Hepatocyte (in vitro differentiated cells): Measurements from ENCODE around the gene OSBPL2. TPM values are rescaled to one million over a fixed set of nuclear protein-coding genes. Genes with fewer than 3 reads are reported as not detected.

Source experiments
- DNase-seq: peaks from one replicate; pipeline ENCODE4 v3.0.0-alpha.2; 2016; ENCODE audit warnings: low spot score
- H2AFZ ChIP-seq: fragments of 200-600 bp; sonication (generic); 2 replicates; pipeline ENCODE4 v1.6.0; 2016; ENCODE audit warnings: antibody characterized with exemption, mild to moderate bottlenecking
- H3K27ac ChIP-seq: fragments of 200-600 bp; sonication (generic); 2 replicates; pipeline ENCODE4 v1.5.1; 2016; ENCODE audit warnings: mild to moderate bottlenecking
- H3K27me3 ChIP-seq: fragments of 200-600 bp; sonication (generic); 2 replicates; pipeline ENCODE4 v1.6.1; 2016
- H3K36me3 ChIP-seq: fragments of 200-600 bp; sonication (generic); replicated peaks from 2 replicates; pipeline ENCODE4 v1.5.1; 2016; ENCODE audit warnings: low read depth; ENCODE audit not compliant: insufficient read depth
- H3K4me1 ChIP-seq: fragments of 200-600 bp; sonication (generic); 2 replicates; pipeline ENCODE4 v1.5.1; 2016; ENCODE audit warnings: mild to moderate bottlenecking, moderate library complexity; ENCODE audit not compliant: insufficient read depth
- H3K4me2 ChIP-seq: fragments of 200-600 bp; sonication (generic); 2 replicates; pipeline ENCODE4 v1.6.0; 2016
- H3K4me3 ChIP-seq: fragments of 200-600 bp; sonication (generic); 2 replicates; pipeline ENCODE4 v1.5.1; 2016; ENCODE audit warnings: mild to moderate bottlenecking
- H3K79me2 ChIP-seq: fragments of 200-600 bp; sonication (generic); 2 replicates; pipeline ENCODE4 v1.6.0; 2017; ENCODE audit warnings: mild to moderate bottlenecking
- H3K9me2 ChIP-seq: fragments of 200-600 bp; sonication (generic); replicated peaks from 2 replicates; pipeline ENCODE4 v1.6.0; 2017; ENCODE audit warnings: mild to moderate bottlenecking; ENCODE audit not compliant: insufficient read depth
- H3K9me3 ChIP-seq: fragments of 200-600 bp; sonication (generic); 2 replicates; pipeline ENCODE4 v1.5.1; 2016; ENCODE audit warnings: low read depth, mild to moderate bottlenecking
- H4K20me1 ChIP-seq: fragments of 200-600 bp; sonication (generic); 2 replicates; pipeline ENCODE4 v1.6.0; 2016; ENCODE audit warnings: mild to moderate bottlenecking; ENCODE audit not compliant: insufficient read depth, poor library complexity, severe bottlenecking
- EZH2 ChIP-seq: fragments of 200-600 bp; sonication (generic); IDR thresholded peaks from 2 replicates; pipeline ENCODE4 v1.6.1; 2016; ENCODE audit warnings: antibody characterized with exemption, mild to moderate bottlenecking, borderline replicate concordance
- EZH2phosphoT487 ChIP-seq: fragments of 200-600 bp; sonication (generic); IDR thresholded peaks from one replicate; pipeline ENCODE4 v1.6.1; 2018; ENCODE audit warnings: antibody characterized with exemption, mild to moderate bottlenecking, low read depth, moderate library complexity; ENCODE audit not compliant: unreplicated experiment, severe bottlenecking
- WGBS: methylation state at CpG from one replicate; pipeline ENCODE4 v1.1.6; 2016; ENCODE audit warnings: low lambda C conversion rate; ENCODE audit errors: missing lambda C conversion rate; 5-methylcytosine and 5-hydroxymethylcytosine counted together
- polyA plus RNA-seq: library from polyadenylated mRNA; unstranded; fragments of >200 nt; fragmentation: Nextera tagmentation; extraction: Ambion mirVana; gene quantifications from 2 replicates; pipeline ENCODE4 v1.2.1, GENCODE V29; 2016
- total RNA-seq: library from RNA; depleted of rRNA; stranded (reverse); fragments of >200 nt; gene quantifications from 2 replicates; pipeline ENCODE4 v1.2.3, GENCODE V29; 2014
- TF ChIP-seq, protein P1 (sequence below): fragments of 200-600 bp; sonication (generic); IDR thresholded peaks from 2 replicates; pipeline ENCODE4 v1.5.1; 2016; ENCODE audit warnings: antibody characterized with exemption, mild to moderate bottlenecking; ENCODE audit not compliant: poor library complexity

Gene OSBPL2
- total and polyA plus RNA-seq, 2 experiments from 2014 or later, result 40.5 to 45.9 TPM

DNA sequence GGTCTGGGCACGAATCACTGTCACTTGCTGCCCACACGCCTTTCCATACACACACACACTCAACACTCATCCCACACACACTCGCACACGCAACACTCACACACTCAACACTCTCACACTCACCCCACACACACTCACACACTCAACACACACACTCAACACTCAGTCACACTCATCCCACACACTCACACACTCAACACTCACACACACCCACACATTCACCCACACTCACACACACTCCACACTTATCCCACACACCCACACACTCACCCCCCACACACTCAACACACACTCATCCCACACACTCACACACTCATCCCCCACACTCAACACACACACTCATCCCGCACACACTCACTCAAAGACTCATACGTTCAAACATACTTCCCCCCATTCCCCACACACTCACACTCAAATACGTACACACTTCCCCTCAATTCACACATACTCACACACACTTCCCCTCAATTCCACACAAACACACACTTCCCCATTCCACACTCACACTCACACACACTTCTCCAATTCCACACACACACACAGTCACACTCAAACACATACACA, 9.3 kb upstream of the OSBPL2 start:
- Histone ChIP-seq H3K4me3 (no peak overlapping the region), H3K79me2 (no peaks in the 10 kb centered on the region), H4K20me1 (no peaks in the 10 kb centered on the region), H2AFZ (no peak overlapping the region), H3K9me3 (no peaks in the 10 kb centered on the region), H3K27ac (no peak overlapping the region), H3K4me1 (no peaks in the 10 kb centered on the region), H3K36me3 (no peaks in the 10 kb centered on the region), H3K4me2 (no peak overlapping the region), H3K9me2 (no peaks in the 10 kb centered on the region), H3K27me3 (peaks cover 10% of the 10 kb centered on the region)
- no peak for DNase-seq
- TF ChIP-seq EZH2, result no peak
- no peak for TF ChIP-seq EZH2phosphoT487
- TF ChIP-seq, protein P1, sequence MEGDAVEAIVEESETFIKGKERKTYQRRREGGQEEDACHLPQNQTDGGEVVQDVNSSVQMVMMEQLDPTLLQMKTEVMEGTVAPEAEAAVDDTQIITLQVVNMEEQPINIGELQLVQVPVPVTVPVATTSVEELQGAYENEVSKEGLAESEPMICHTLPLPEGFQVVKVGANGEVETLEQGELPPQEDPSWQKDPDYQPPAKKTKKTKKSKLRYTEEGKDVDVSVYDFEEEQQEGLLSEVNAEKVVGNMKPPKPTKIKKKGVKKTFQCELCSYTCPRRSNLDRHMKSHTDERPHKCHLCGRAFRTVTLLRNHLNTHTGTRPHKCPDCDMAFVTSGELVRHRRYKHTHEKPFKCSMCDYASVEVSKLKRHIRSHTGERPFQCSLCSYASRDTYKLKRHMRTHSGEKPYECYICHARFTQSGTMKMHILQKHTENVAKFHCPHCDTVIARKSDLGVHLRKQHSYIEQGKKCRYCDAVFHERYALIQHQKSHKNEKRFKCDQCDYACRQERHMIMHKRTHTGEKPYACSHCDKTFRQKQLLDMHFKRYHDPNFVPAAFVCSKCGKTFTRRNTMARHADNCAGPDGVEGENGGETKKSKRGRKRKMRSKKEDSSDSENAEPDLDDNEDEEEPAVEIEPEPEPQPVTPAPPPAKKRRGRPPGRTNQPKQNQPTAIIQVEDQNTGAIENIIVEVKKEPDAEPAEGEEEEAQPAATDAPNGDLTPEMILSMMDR, result no peak
- 88% methylated on average over 7 of the region's 7 CpGs for WGBS

- no peaks in the 10 kb centered on the region for H4K20me1 ChIP-seq
- H3K27me3 ChIP-seq, result peaks cover 6% of the 10 kb centered on the region
- no peaks in the 10 kb centered on the region for H3K9me3 ChIP-seq
- H2AFZ ChIP-seq, result no peak overlapping the region
- H3K27ac ChIP-seq, result no peak overlapping the region
- H3K4me3 ChIP-seq, result no peak overlapping the region
- no peak for DNase-seq
- H3K9me2 ChIP-seq, result no peaks in the 10 kb centered on the region
- no peaks in the 10 kb centered on the region for H3K79me2 ChIP-seq
- TF ChIP-seq, protein P1, result no peak
- TF ChIP-seq EZH2 (no peak), EZH2phosphoT487 (no peak)
- H3K4me1 ChIP-seq, result no peaks in the 10 kb centered on the region
- whole genome bisulfite sequencing, result 64% methylated on average over 4 of the region's 4 CpGs
- H3K4me2 ChIP-seq, result no peak overlapping the region
- H3K36me3 ChIP-seq, result no peaks in the 10 kb centered on the region
Observed at GRCh38 chr20:62229667-62230066, 8.7 kb upstream of the OSBPL2 start.

DNA sequence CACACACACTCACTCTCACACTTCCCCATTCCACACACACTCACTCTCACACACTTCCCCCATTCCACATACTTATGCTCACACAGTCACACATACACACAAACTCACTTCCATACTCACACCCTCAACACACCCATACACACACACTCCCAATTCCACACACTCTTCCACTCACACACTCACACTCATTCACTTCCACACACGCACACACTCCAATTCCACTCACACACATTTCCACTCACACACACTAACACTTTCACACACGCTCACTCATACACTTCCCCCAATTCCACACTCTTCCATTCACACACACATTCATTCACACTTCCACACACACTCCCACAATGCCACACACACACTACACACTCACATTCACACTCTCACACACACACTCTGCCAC, 8.0 kb upstream of the OSBPL2 start:
- H3K79me2 ChIP-seq, result no peaks in the 10 kb centered on the region
- TF ChIP-seq, protein P1, result no peak
- TF ChIP-seq EZH2 (no peak), EZH2phosphoT487 (no peak)
- no peaks in the 10 kb centered on the region for H3K9me2 ChIP-seq
- 94% methylated on average over 2 of the region's 2 CpGs for WGBS
- H3K4me3 ChIP-seq, result no peak overlapping the region
- H4K20me1 ChIP-seq, result no peaks in the 10 kb centered on the region
- DNase-seq, result no peak
- no peaks in the 10 kb centered on the region for H3K4me1 ChIP-seq
- H3K27ac ChIP-seq, result no peak overlapping the region
- H2AFZ ChIP-seq, result no peak overlapping the region
- no peaks in the 10 kb centered on the region for H3K9me3 ChIP-seq
- H3K4me2 ChIP-seq, result no peak overlapping the region
- H3K27me3 ChIP-seq, result no peaks in the 10 kb centered on the region
- H3K36me3 ChIP-seq, result no peaks in the 10 kb centered on the region

DNA sequence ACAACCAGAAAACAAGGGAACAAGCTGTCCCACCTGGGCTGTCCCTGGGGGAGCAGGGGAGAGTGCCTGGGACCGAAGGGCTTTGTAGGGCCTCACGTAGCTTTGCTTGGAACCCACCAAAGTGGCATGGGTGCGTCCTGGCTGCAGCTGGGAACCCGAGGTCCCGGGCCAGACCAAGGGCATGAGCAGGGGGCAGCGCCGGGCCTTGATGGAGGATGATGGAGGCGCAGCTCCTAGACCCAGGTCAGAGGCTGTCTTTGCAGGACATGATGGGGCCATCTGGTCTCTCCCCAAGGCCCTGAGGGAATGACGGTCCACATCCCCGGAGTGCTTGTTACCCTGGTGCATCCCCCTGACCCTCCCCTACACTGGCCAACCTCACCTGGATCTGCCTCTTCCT, 7.6 kb upstream of the OSBPL2 start:
- no peak overlapping the region for H2AFZ ChIP-seq
- WGBS, result 92% methylated on average over 10 of the region's 10 CpGs

More for the DNA sequence above, 7.6 kb upstream of the OSBPL2 start:
- H3K4me1 ChIP-seq, result no peaks in the 10 kb centered on the region
- no peak overlapping the region for H3K4me3 ChIP-seq
- no peaks in the 10 kb centered on the region for H3K9me2 ChIP-seq
- H3K27me3 ChIP-seq, result no peaks in the 10 kb centered on the region
- H3K9me3 ChIP-seq, result no peaks in the 10 kb centered on the region
- H3K27ac ChIP-seq, result no peak overlapping the region
- H4K20me1 ChIP-seq, result no peaks in the 10 kb centered on the region
- H3K36me3 ChIP-seq, result no peaks in the 10 kb centered on the region
- no peak for DNase-seq
- H3K4me2 ChIP-seq, result no peak overlapping the region
- no peaks in the 10 kb centered on the region for H3K79me2 ChIP-seq
- TF ChIP-seq EZH2, result no peak
- TF ChIP-seq EZH2phosphoT487, result no peak
- TF ChIP-seq, protein P1, result no peak
